ENCODE data around the gene GAS7. TPM values are rescaled to one million over a fixed set of nuclear protein-coding genes. Genes with fewer than 3 reads are reported as not detected.

Gene GAS7
- total RNA-seq, 1 experiment from 2014 or later: 12.3 TPM

- no peaks in the 10 kb centered on the region for H3K27me3 Mint-ChIP-seq (ENCODE audit: low read depth)
- no peak overlapping the region for H3K27ac Mint-ChIP-seq
- no peak for ATAC-seq
- peaks cover 8% of the 10 kb centered on the region for H3K36me3 Mint-ChIP-seq
- peaks cover 13% of the 10 kb centered on the region for H3K9me3 Mint-ChIP-seq
- no peak for TF ChIP-seq HMGA2 (CRISPR knock-in tag; IDR thresholded peaks at IDR 0.05)
- TF ChIP-seq RORB (CRISPR knock-in tag; IDR thresholded peaks at IDR 0.05): no peak
- no peak for TF ChIP-seq IRF1 (CRISPR knock-in tag; IDR thresholded peaks at IDR 0.05)
- no peak for TF ChIP-seq AR (CRISPR knock-in tag; IDR thresholded peaks at IDR 0.05)
- no peak for TF ChIP-seq NFYB (CRISPR knock-in tag; conservative IDR thresholded peaks at IDR 0.05; ENCODE audit: low read depth)
- TF ChIP-seq ATF1 (CRISPR knock-in tag; IDR thresholded peaks at IDR 0.05): no peak
- no peak for TF ChIP-seq FOXJ3 (CRISPR knock-in tag; IDR thresholded peaks at IDR 0.05; ENCODE audit: borderline replicate concordance)
- no peak for TF ChIP-seq NR1H2 (CRISPR knock-in tag; IDR thresholded peaks at IDR 0.05)
- no peak for TF ChIP-seq ZNF423 (CRISPR knock-in tag; IDR thresholded peaks at IDR 0.05)
- no peak for TF ChIP-seq MXD4 (CRISPR knock-in tag; IDR thresholded peaks at IDR 0.05; ENCODE audit: borderline replicate concordance)
- TF ChIP-seq USF1 (CRISPR knock-in tag; IDR thresholded peaks at IDR 0.05): no peak
- TF ChIP-seq ZNF532 (CRISPR knock-in tag; IDR thresholded peaks at IDR 0.05; ENCODE audit: borderline replicate concordance): no peak
- TF ChIP-seq ZNF219 (CRISPR knock-in tag; IDR thresholded peaks at IDR 0.05; ENCODE audit: borderline replicate concordance): no peak
- TF ChIP-seq ATF2 (CRISPR knock-in tag; IDR thresholded peaks at IDR 0.05; ENCODE audit: borderline replicate concordance, low read depth): no peak
- TF ChIP-seq ESRRA (CRISPR knock-in tag; IDR thresholded peaks at IDR 0.05; ENCODE audit: borderline replicate concordance): no peak
- TF ChIP-seq ERG (CRISPR knock-in tag; IDR thresholded peaks at IDR 0.05): no peak
- no peak for TF ChIP-seq SMAD4 (CRISPR knock-in tag; IDR thresholded peaks at IDR 0.05)
- no peak for TF ChIP-seq IRF2 (CRISPR knock-in tag; IDR thresholded peaks at IDR 0.05; ENCODE audit: borderline replicate concordance, low read depth)
- no peak for TF ChIP-seq FOXP4 (CRISPR knock-in tag; IDR thresholded peaks at IDR 0.05)
- H3K4me1 Mint-ChIP-seq: no peaks in the 10 kb centered on the region
- ChIA-PET CTCF (no interaction called here), POLR2A (no interaction called here)
- no peak for DNase-seq (ENCODE audit: low spot score)
- no peak overlapping the region for H3K4me3 Mint-ChIP-seq
Measured at GRCh38 chr17:10092595-10092994, 105.8 kb downstream of the GAS7 start.

Data from WTC11 (cell line).